WTC11 (cell line): ENCODE measurements around the gene COL20A1.

Experiments
- AFF4 ChIP-seq: sonication (generic); formaldehyde crosslinking; IDR thresholded peaks from 2 replicates; pipeline ENCODE4 v1.8.1; 2023; ENCODE audit warnings: mild to moderate bottlenecking, missing genetic modification reagents, borderline replicate concordance
- ATF6 ChIP-seq: sonication (generic); formaldehyde crosslinking; IDR thresholded peaks from 2 replicates; pipeline ENCODE4 v1.8.1; 2023; ENCODE audit warnings: mild to moderate bottlenecking, missing genetic modification reagents
- CREB1 ChIP-seq: sonication (generic); formaldehyde crosslinking; IDR thresholded peaks from 2 replicates; pipeline ENCODE4 v1.8.0; 2023; ENCODE audit warnings: mild to moderate bottlenecking, missing genetic modification reagents
- CTCF ChIP-seq: fragments of 200-600 bp; IDR thresholded peaks from 2 replicates; pipeline ENCODE4 v1.8.0; 2022; ENCODE audit warnings: antibody characterized with exemption
- KAT7 ChIP-seq: sonication (generic); formaldehyde crosslinking; IDR thresholded peaks from 2 replicates; pipeline ENCODE4 v1.8.1; 2023; ENCODE audit warnings: missing genetic modification reagents, mild to moderate bottlenecking, borderline replicate concordance
- USF1 ChIP-seq: sonication (generic); formaldehyde crosslinking; IDR thresholded peaks from 2 replicates; pipeline ENCODE4 v1.8.0; 2022; ENCODE audit warnings: mild to moderate bottlenecking, missing genetic modification reagents
- ZSCAN18 ChIP-seq: fragments of 250-450 bp; sonication (Bioruptor Pico); IDR thresholded peaks from 2 replicates; pipeline ENCODE4 v2.1.2; 2022; ENCODE audit warnings: mild to moderate bottlenecking, moderate library complexity

GRCh38 chr20:63288581-63289251, 4.3 kb upstream of the COL20A1 start:
- TF ChIP-seq CTCF (no peak), USF1 (CRISPR knock-in tag) (no peak), ZSCAN18 (CRISPR knock-in tag) (no peak), ATF6 (CRISPR knock-in tag) (no peak), CREB1 (CRISPR knock-in tag) (no peak), KAT7 (no peak), AFF4 (CRISPR knock-in tag) (no peak)
